NT2/D1 (cell line): ENCODE measurements around the gene SLC25A22.

Experiments used
- SUZ12 ChIP-seq: IDR thresholded peaks from 2 replicates; pipeline ENCODE4 v1.6.1; 2011; ENCODE audit not compliant: insufficient read length, insufficient read depth; ENCODE audit errors: extremely low read depth
- YY1 ChIP-seq: IDR thresholded peaks from 2 replicates; pipeline ENCODE4 v1.6.1; 2011; ENCODE audit not compliant: insufficient read length, insufficient read depth
- ZNF274 ChIP-seq: IDR thresholded peaks from 2 replicates; pipeline ENCODE4 v1.6.1; 2011; ENCODE audit warnings: mild to moderate bottlenecking, low read depth, low read length

DNA sequence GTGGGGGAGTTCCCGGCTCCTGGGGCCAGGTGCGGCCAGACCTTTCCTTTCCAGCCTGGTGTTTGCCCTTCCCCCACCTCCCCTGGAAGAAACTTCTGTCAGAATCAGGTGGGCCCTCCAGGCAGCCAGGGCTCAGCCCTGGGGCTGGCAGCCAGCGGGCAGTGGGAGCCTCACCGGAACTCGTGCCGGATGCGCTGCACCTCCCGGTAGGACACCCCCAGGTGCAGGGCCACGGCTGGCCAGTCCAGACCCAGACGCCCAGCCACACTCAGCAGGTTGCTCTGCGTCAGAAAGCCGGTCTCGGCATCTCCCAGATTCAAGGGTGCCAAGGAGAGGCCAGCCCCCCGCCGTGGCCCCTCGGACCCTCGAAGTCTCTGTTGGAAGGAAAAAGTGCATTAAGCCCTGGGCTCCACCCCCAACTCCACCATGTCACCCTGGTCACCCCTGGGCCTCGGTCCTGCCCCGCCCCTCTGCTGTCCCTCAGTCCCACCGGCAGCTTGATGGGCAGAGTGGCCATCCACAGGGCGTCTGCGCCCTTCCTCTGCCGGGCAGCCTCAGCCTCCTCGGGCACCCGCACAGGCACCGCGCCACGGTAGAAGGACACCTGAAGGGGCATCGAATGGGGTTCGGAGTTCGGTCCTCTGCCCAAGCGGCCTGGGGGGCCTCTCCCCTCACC lies 1.7 kb upstream of the SLC25A22 start:
- TF ChIP-seq YY1 (no peak), ZNF274 (no peak), SUZ12 (no peak)
